IMR-90 (cell line): Measurements from ENCODE around the gene PEX5L. TPM values are rescaled to one million over a fixed set of nuclear protein-coding genes. Genes with fewer than 3 reads are reported as not detected.

Experiments
- ATAC-seq: fragments of 200-7000 bp; cut with Tn5 transposase; 2 replicates; pipeline ENCODE4 v1.9.1; 2020; ENCODE audit warnings: low read depth, mild to moderate bottlenecking, moderate library complexity
- BruUV-seq: library from RNA; stranded (reverse); fragments of 400-500 nt; replicated peaks from 2 replicates; lab custom pipeline; 2021; lab: Mats Ljungman, UMichigan
- CTCF ChIA-PET: fragments of 300-600 bp; formaldehyde crosslinking; extraction: SDS; loops from one replicate; lab custom pipeline; 2021; ENCODE audit warnings: antibody characterized with exemption; lab: Yijun Ruan, JAX
- POLR2A ChIA-PET: fragments of 300-600 bp; sonication (Branson Sonifier 250); formaldehyde crosslinking; loops from one replicate; lab custom pipeline; 2022; ENCODE audit warnings: antibody characterized with exemption; ENCODE audit not compliant: unreplicated experiment; lab: Charles Lee
- DNase-seq: peaks from one replicate; pipeline ENCODE4 v3.0.0; 2013
- H2AFZ ChIP-seq: replicated peaks from 2 replicates; pipeline ENCODE3; 2013; ENCODE audit warnings: low read length, mild to moderate bottlenecking; ENCODE audit not compliant: poor library complexity
- H2AK5ac ChIP-seq: 2 replicates; pipeline ENCODE4 v1.6.1; 2013; ENCODE audit warnings: low read depth, low read length, inconsistent platforms
- H2AK9ac ChIP-seq: replicated peaks from 2 replicates; pipeline ENCODE3; 2013; ENCODE audit warnings: mild to moderate bottlenecking, low read depth, low read length, moderate library complexity; ENCODE audit not compliant: poor library complexity
- H2BK120ac ChIP-seq: 2 replicates; pipeline ENCODE4 v1.6.1; 2013; ENCODE audit warnings: low read depth, low read length, inconsistent platforms
- H2BK15ac ChIP-seq: 3 replicates; pipeline ENCODE4 v1.6.1; 2013; ENCODE audit warnings: low read depth, low read length, inconsistent platforms
- H2BK20ac ChIP-seq: 2 replicates; pipeline ENCODE4 v1.6.1; 2013; ENCODE audit warnings: low read depth, mild to moderate bottlenecking, inconsistent platforms, low read length, moderate library complexity
- H2BK5ac ChIP-seq: 2 replicates; pipeline ENCODE4 v1.6.1; 2013; ENCODE audit warnings: mild to moderate bottlenecking, low read depth, low read length, inconsistent platforms; ENCODE audit not compliant: poor library complexity, severe bottlenecking
- H3K14ac ChIP-seq: replicated peaks from 2 replicates; pipeline ENCODE4 v1.6.1; 2013; ENCODE audit warnings: low read depth, low read length, inconsistent platforms
- H3K18ac ChIP-seq: 2 replicates; pipeline ENCODE4 v1.6.1; 2013; ENCODE audit warnings: low read depth, low read length, control low read depth
- H3K23ac ChIP-seq: 2 replicates; pipeline ENCODE4 v1.6.1; 2013; ENCODE audit warnings: low read depth, low read length, inconsistent platforms
- H3K27ac ChIP-seq: 2 replicates; pipeline ENCODE4 v1.5.1; 2013; ENCODE audit warnings: mild to moderate bottlenecking, control low read depth, low read length; ENCODE audit not compliant: insufficient read depth
- H3K27me3 ChIP-seq: 2 replicates; pipeline ENCODE4 v1.6.1; 2013; ENCODE audit warnings: low read length; ENCODE audit not compliant: control insufficient read depth, insufficient read depth
- H3K36me3 ChIP-seq: 2 replicates; pipeline ENCODE4 v1.6.1; 2013; ENCODE audit warnings: low read length, mixed read lengths; ENCODE audit not compliant: control insufficient read depth, insufficient read depth
- H3K4ac ChIP-seq: 2 replicates; pipeline ENCODE4 v1.6.1; 2013; ENCODE audit warnings: low read depth, low read length, inconsistent platforms
- H3K4me1 ChIP-seq: 2 replicates; pipeline ENCODE4 v1.6.1; 2013; ENCODE audit warnings: low read length, mixed read lengths; ENCODE audit not compliant: control insufficient read depth, insufficient read depth
- H3K4me2 ChIP-seq: 2 replicates; pipeline ENCODE4 v1.6.1; 2013; ENCODE audit warnings: low read depth, mild to moderate bottlenecking, control low read depth, low read length, moderate library complexity
- H3K4me3 ChIP-seq: 2 replicates; pipeline ENCODE4 v1.5.1; 2013; ENCODE audit warnings: low read depth, mild to moderate bottlenecking, control low read depth, low read length, moderate library complexity; ENCODE audit not compliant: insufficient read depth
- H3K56ac ChIP-seq: 2 replicates; pipeline ENCODE4 v1.6.1; 2013; ENCODE audit warnings: low read length, inconsistent platforms; ENCODE audit not compliant: insufficient read depth; ENCODE audit errors: extremely low read depth
- H3K79me1 ChIP-seq, 2 experiments: 2 replicates each; pipeline ENCODE4 v1.6.1; 2013; ENCODE audit warnings: low read length in 2 of 2, inconsistent platforms in 1 of 2, low read depth in 1 of 2
- H3K9ac ChIP-seq: 2 replicates; pipeline ENCODE4 v1.6.1; 2013; ENCODE audit warnings: low read depth, low read length, control low read depth
- H3K9me1 ChIP-seq: 2 replicates; pipeline ENCODE4 v1.6.1; 2013; ENCODE audit warnings: low read length, inconsistent platforms; ENCODE audit not compliant: insufficient read depth
- H3K9me3 ChIP-seq: 2 replicates; pipeline ENCODE4 v1.6.1; 2013; ENCODE audit warnings: low read length; ENCODE audit not compliant: control insufficient read depth, insufficient read depth
- H4K20me1 ChIP-seq: 2 replicates; pipeline ENCODE4 v1.6.1; 2013; ENCODE audit warnings: low read length, inconsistent platforms; ENCODE audit not compliant: insufficient read depth
- H4K5ac ChIP-seq: 2 replicates; pipeline ENCODE4 v1.6.1; 2013; ENCODE audit warnings: mild to moderate bottlenecking, low read depth, low read length, control low read depth
- H4K8ac ChIP-seq, 2 experiments: 2 replicates each; pipeline ENCODE4 v1.6.1; 2013; ENCODE audit warnings: low read depth in 2 of 2, low read length in 2 of 2, control low read depth in 1 of 2, inconsistent platforms in 1 of 2
- H4K91ac ChIP-seq: 2 replicates; pipeline ENCODE4 v1.6.1; 2013; ENCODE audit warnings: low read depth, low read length, inconsistent platforms; ENCODE audit not compliant: insufficient read depth
- BHLHE40 ChIP-seq: fragments of 150-350 bp; IDR thresholded peaks from 2 replicates; pipeline ENCODE4 v1.6.1; 2016; ENCODE audit warnings: mild to moderate bottlenecking, low read depth, low read length
- CEBPB ChIP-seq: IDR thresholded peaks from 2 replicates; pipeline ENCODE4 v1.6.1; 2012; ENCODE audit warnings: low read depth, low read length, improper control_type of control experiment
- CHD1 ChIP-seq: IDR thresholded peaks from 2 replicates; pipeline ENCODE4 v1.6.1; 2012; ENCODE audit warnings: low read depth, low read length, improper control_type of control experiment
- CTCF ChIP-seq: conservative IDR thresholded peaks from 2 replicates; pipeline ENCODE4 v1.5.1; 2012; ENCODE audit warnings: mild to moderate bottlenecking, low read depth, low read length, improper control_type of control experiment
- ELK1 ChIP-seq: fragments of 150-350 bp; IDR thresholded peaks from 2 replicates; pipeline ENCODE4 v1.6.1; 2016; ENCODE audit warnings: low read depth, mild to moderate bottlenecking, low read length, moderate library complexity, borderline replicate concordance
- FOS ChIP-seq: fragments of 150-350 bp; IDR thresholded peaks from 2 replicates; pipeline ENCODE4 v1.6.1; 2016; ENCODE audit warnings: low read depth, low read length
- MAFK ChIP-seq: IDR thresholded peaks from 2 replicates; pipeline ENCODE4 v1.6.1; 2012; ENCODE audit warnings: low read depth, low read length, improper control_type of control experiment
- MAZ ChIP-seq: IDR thresholded peaks from 2 replicates; pipeline ENCODE4 v1.6.1; 2012; ENCODE audit warnings: low read depth, mild to moderate bottlenecking, low read length, improper control_type of control experiment, moderate library complexity, borderline replicate concordance
- MXI1 ChIP-seq: IDR thresholded peaks from 2 replicates; pipeline ENCODE4 v1.6.1; 2012; ENCODE audit warnings: low read depth, mild to moderate bottlenecking, low read length, moderate library complexity, borderline replicate concordance
- NFE2L2 ChIP-seq: fragments of 150-350 bp; IDR thresholded peaks from 2 replicates; pipeline ENCODE4 v1.6.1; 2016; ENCODE audit warnings: low read depth, mild to moderate bottlenecking, low read length
- POLR2A ChIP-seq: IDR thresholded peaks from 2 replicates; pipeline ENCODE4 v1.6.1; 2012; ENCODE audit warnings: mild to moderate bottlenecking, low read depth, low read length
- RAD21 ChIP-seq: IDR thresholded peaks from 2 replicates; pipeline ENCODE4 v1.6.1; 2012; ENCODE audit warnings: low read length, improper control_type of control experiment
- RCOR1 ChIP-seq: IDR thresholded peaks from 2 replicates; pipeline ENCODE4 v1.6.1; 2012; ENCODE audit warnings: mild to moderate bottlenecking, low read length, improper control_type of control experiment; ENCODE audit not compliant: insufficient replicate concordance
- RFX5 ChIP-seq: IDR thresholded peaks from 2 replicates; pipeline ENCODE4 v1.8.0; 2012; ENCODE audit warnings: low read depth, mild to moderate bottlenecking, low read length, moderate library complexity
- SMC3 ChIP-seq: fragments of 150-350 bp; IDR thresholded peaks from 2 replicates; pipeline ENCODE4 v1.6.1; 2016; ENCODE audit warnings: low read depth, mild to moderate bottlenecking, antibody characterized with exemption, low read length, moderate library complexity
- USF2 ChIP-seq: fragments of 150-350 bp; IDR thresholded peaks from 2 replicates; pipeline ENCODE4 v1.6.1; 2017; ENCODE audit warnings: mild to moderate bottlenecking, antibody characterized with exemption, low read length, low read depth
- WGBS, 2 experiments: methylation state at CpG; one replicate each; pipeline versions ENCODE4 v1.1.5 to v1.1.7; 2013; ENCODE audit warnings: missing lambda C conversion rate in 2 of 2; ENCODE audit not compliant: insufficient read length in 1 of 2; ENCODE audit errors: extremely low coverage in 2 of 2; 5-methylcytosine and 5-hydroxymethylcytosine counted together
- dilution Hi-C: fragments of 300-500 bp; cut with HindIII; formaldehyde crosslinking; loops from one replicate; pipeline ENCODE4 v1.14.3; 2018; ENCODE audit warnings: low sequenced_read_pairs; ENCODE audit not compliant: unreplicated experiment
- in situ Hi-C: fragments of 300-500 bp; cut with MboI; formaldehyde crosslinking; loops from 3 replicates; pipeline ENCODE4 v1.14.3; 2019; ENCODE audit warnings: low sequenced_read_pairs, inconsistent platforms, mixed read lengths
- intact Hi-C: fragments of 100-400 bp; cut with micrococcal nuclease; formaldehyde crosslinking; loops from 2 replicates; pipeline ENCODE4 v1.10.0; 2022
- polyA plus RNA-seq, 3 experiments: library from polyadenylated mRNA; depleted of rRNA; stranded (reverse); fragments of >200 nt; gene quantifications; 2 replicates each; pipeline ENCODE4 v1.2.3, GENCODE V29; 2012; ENCODE audit warnings: low replicate concordance in 1 of 3
- total RNA-seq: library from RNA; depleted of rRNA; stranded (reverse); fragments of >200 nt; gene quantifications from 2 replicates; pipeline ENCODE4 v1.2.3, GENCODE V29; 2012

The PEX5L gene
- total and polyA plus RNA-seq, 2 of the 4 experiments (the other 2 are of a cell fraction), result not detected

GRCh38 chr3:179791793-179792192 lies 244.9 kb downstream of the PEX5L start:
- dilution Hi-C loops, result no loop called here

More at GRCh38 chr3:179791793-179792192, 244.9 kb downstream of the PEX5L start:
- Histone ChIP-seq H3K56ac (no peak overlapping the region), H3K9ac (no peak overlapping the region), H2BK20ac (no peak overlapping the region), H3K79me1 (no peaks in the 10 kb centered on the region), H4K8ac (no peak overlapping the region), H2AFZ (no peak overlapping the region), H2AK5ac (no peak overlapping the region), H2BK120ac (no peak overlapping the region), H4K91ac (no peak overlapping the region), H4K20me1 (no peaks in the 10 kb centered on the region), H3K4ac (no peak overlapping the region), H3K36me3 (no peaks in the 10 kb centered on the region; the same call in 1 of the 2 replicates), H3K18ac (no peak overlapping the region), H2BK15ac (no peak overlapping the region), H3K9me1 (no peaks in the 10 kb centered on the region), H3K14ac (no peak overlapping the region), H2AK9ac (no peak overlapping the region), H3K23ac (no peak overlapping the region), H3K4me3 (no peak overlapping the region), H2BK5ac (no peak overlapping the region), H4K5ac (no peak overlapping the region), H3K4me2 (no peak overlapping the region), H3K9me3 (no peaks in the 10 kb centered on the region), H3K27ac (no peak overlapping the region), H3K27me3 (no peaks in the 10 kb centered on the region), H3K4me1 (no peaks in the 10 kb centered on the region)
- no peak for TF ChIP-seq CHD1
- no peak for TF ChIP-seq BHLHE40
- no peak for TF ChIP-seq MAFK
- no peak for TF ChIP-seq SMC3
- no peak for TF ChIP-seq MXI1
- TF ChIP-seq ELK1, result no peak
- TF ChIP-seq MAZ, result no peak
- no peak for TF ChIP-seq USF2
- no peak for TF ChIP-seq RFX5
- TF ChIP-seq CTCF, result no peak
- TF ChIP-seq CEBPB, result no peak
- no peak for TF ChIP-seq FOS
- TF ChIP-seq RCOR1, result no peak
- no peak for TF ChIP-seq POLR2A
- TF ChIP-seq NFE2L2, result no peak
- no peak for TF ChIP-seq RAD21
- in situ Hi-C loops, result no loop called here
- no TSS peak for BruUV-seq
- no peak for ATAC-seq
- no peak for DNase-seq
- WGBS, 2 experiments, result 88% methylated on average over 2 of the region's 3 CpGs; no CpG with 5 or more reads in 1 of the 2 experiments
- POLR2A ChIA-PET, result no interaction called here
- intact Hi-C loops, result no loop called here
- CTCF ChIA-PET, result no interaction called here
